Uterus (tissue), 4 donors: ENCODE results near the gene TBC1D5. TPM values are rescaled to one million over a fixed set of nuclear protein-coding genes. Genes with fewer than 3 reads are reported as not detected.

Source experiments
- DNase-seq, 2 donors: peaks; one replicate each; pipeline ENCODE4 v3.0.0-alpha.2; 2019 to 2020
- H3K27ac ChIP-seq, 2 donors: fragments of 200-600 bp; sonication (generic); 1 replicate in 1 of 2; 2 replicates in 1 of 2; pipeline ENCODE4 v1.5.1; 2016 to 2018
- H3K27me3 ChIP-seq, 2 donors: fragments of 200-600 bp; sonication (generic); one replicate each; pipeline ENCODE4 v1.5.1; 2018 to 2019; ENCODE audit warnings: control low read depth in 1 of 2
- H3K36me3 ChIP-seq, 2 donors: fragments of 200-600 bp; sonication (generic); one replicate each; pipeline ENCODE4 v1.5.1; 2019; ENCODE audit warnings: control low read depth in 1 of 2
- H3K4me1 ChIP-seq, 2 donors: fragments of 200-600 bp; sonication (generic); one replicate each; pipeline ENCODE4 v1.5.1; 2018 to 2019; ENCODE audit warnings: control low read depth in 1 of 2
- H3K4me3 ChIP-seq, 2 donors: fragments of 200-600 bp; sonication (generic); 1 replicate in 1 of 2; 2 replicates in 1 of 2; pipeline ENCODE4 v1.5.1; 2018 to 2019; ENCODE audit warnings: mild to moderate bottlenecking in 1 of 2
- H3K9me3 ChIP-seq, 2 donors: fragments of 200-600 bp; sonication (generic); one replicate each; pipeline ENCODE4 v1.5.1; 2019; ENCODE audit warnings: control low read depth in 1 of 2
- POLR2A ChIP-seq, 2 donors: fragments of 450-650 bp; IDR thresholded peaks; one replicate each; pipeline ENCODE4 v1.6.1; 2016; ENCODE audit warnings: antibody characterized with exemption in 2 of 2, mild to moderate bottlenecking in 1 of 2, moderate library complexity in 1 of 2
- intact Hi-C: fragments of 100-400 bp; cut with DNase I; formaldehyde crosslinking; loops from one replicate; pipeline ENCODE4 v1.15.1; 2023; ENCODE audit warnings: low total_unique reads
- total RNA-seq, 4 donors: library from RNA; depleted of rRNA in 3 of 4; stranded (reverse); fragments of >200 nt in 3 of 4; gene quantifications; one replicate each; pipeline versions ENCODE4 v1.1.0 to v1.2.4, GENCODE V29; 2014 to 2023
- TF ChIP-seq, protein P1 (sequence below), 4 experiments: fragments of 200-600 bp in 2 of 4; fragments of 450-650 bp in 2 of 4; sonication (generic) in 2 of 4; IDR thresholded peaks; one replicate each; pipeline ENCODE4 v1.5.1; 2016 to 2019; ENCODE audit warnings: antibody characterized with exemption in 4 of 4, mild to moderate bottlenecking in 2 of 4, moderate library complexity in 1 of 4
- donor health status: DM: yes; HTN: yes; CAD: no.

The TBC1D5 gene
- total RNA-seq, 4 donors from 2014 or later, result 34.6 to 189 (median 75.6) TPM

DNA sequence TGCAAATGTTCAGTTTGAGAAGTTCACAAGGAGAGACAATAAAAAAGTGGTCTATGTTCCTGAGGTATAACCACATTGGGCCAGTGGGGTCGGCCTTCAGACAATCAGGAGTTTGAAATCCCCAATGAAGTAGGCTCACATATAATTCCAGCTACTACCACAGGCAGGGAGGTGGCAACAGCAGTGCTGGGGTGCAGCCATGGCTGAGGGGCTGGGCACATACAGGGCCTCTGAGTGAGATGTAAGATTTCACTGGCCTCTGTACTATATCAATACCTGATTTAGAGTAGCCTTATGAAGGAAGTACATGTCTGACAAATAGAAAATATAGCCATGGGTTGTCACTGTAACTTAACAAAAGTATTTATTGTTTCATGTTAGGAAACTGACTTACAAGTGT is 402.2 kb downstream of the TBC1D5 start:
- Histone ChIP-seq H3K9me3 (no peaks in the 10 kb centered on the region), H3K4me1 (no peaks in the 10 kb centered on the region), H3K4me3 (no peak overlapping the region), H3K27me3 (no peaks in the 10 kb centered on the region), H3K36me3 (no peaks in the 10 kb centered on the region), H3K27ac (no peak overlapping the region)
- DNase-seq, result no peak
- intact Hi-C loops, result no loop called here
- TF ChIP-seq, protein P1, sequence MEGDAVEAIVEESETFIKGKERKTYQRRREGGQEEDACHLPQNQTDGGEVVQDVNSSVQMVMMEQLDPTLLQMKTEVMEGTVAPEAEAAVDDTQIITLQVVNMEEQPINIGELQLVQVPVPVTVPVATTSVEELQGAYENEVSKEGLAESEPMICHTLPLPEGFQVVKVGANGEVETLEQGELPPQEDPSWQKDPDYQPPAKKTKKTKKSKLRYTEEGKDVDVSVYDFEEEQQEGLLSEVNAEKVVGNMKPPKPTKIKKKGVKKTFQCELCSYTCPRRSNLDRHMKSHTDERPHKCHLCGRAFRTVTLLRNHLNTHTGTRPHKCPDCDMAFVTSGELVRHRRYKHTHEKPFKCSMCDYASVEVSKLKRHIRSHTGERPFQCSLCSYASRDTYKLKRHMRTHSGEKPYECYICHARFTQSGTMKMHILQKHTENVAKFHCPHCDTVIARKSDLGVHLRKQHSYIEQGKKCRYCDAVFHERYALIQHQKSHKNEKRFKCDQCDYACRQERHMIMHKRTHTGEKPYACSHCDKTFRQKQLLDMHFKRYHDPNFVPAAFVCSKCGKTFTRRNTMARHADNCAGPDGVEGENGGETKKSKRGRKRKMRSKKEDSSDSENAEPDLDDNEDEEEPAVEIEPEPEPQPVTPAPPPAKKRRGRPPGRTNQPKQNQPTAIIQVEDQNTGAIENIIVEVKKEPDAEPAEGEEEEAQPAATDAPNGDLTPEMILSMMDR (IDR thresholded peaks at IDR 0.05), result no peak
- no peak for TF ChIP-seq POLR2A (IDR thresholded peaks at IDR 0.05)

DNA sequence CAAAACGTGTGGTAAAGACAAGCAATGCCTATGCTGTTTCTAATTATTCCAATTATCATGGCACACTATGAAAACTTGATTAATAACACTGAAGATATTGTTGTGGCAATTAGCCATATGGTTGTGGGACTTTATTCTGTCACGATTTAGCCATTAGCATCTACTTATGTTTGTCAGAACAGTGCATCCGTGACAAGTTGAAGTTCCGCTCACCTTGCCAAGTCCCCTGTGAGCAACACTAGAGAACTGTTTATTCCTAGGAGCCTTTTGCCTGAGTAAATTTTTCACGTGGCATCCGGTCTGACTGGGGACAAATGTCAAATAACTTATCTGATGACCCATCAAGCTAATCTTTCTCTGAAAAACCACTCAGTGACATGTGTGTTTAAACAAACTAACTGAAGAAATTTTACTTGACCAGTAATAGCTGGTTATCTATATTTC is 403.3 kb downstream of the TBC1D5 start:
- H3K36me3 ChIP-seq, result no peaks in the 10 kb centered on the region
- intact Hi-C loops, result no loop called here
- H3K4me3 ChIP-seq, result no peak overlapping the region
- no peaks in the 10 kb centered on the region for H3K9me3 ChIP-seq
- TF ChIP-seq, protein P1 (IDR thresholded peaks at IDR 0.05), result no peak
- TF ChIP-seq POLR2A (IDR thresholded peaks at IDR 0.05), result no peak
- DNase-seq, result no peak
- H3K27me3 ChIP-seq, result no peaks in the 10 kb centered on the region
- H3K4me1 ChIP-seq, result no peaks in the 10 kb centered on the region
- H3K27ac ChIP-seq, result no peak overlapping the region

DNA sequence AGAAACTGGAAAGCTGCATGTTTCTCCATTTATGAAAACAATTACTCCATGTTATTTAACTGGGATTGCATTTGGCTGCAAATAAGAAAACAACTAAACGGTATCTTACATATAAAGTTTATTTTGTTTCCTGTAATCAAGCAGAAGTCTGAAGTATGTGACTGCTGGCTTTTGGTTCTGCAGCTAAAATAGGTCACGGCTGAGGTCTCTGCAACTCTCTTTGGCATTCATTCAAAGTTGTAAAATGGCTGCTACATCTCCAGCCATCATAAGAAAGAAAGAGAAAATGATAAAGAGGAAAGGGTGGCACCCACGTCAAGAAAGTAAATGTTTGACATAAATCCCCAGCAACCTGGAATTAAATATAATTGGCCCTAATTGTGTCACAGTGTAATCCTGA is 406.1 kb downstream of the TBC1D5 start:
- H3K27me3 ChIP-seq, result no peaks in the 10 kb centered on the region
- H3K4me3 ChIP-seq, result no peak overlapping the region
- no peaks in the 10 kb centered on the region for H3K9me3 ChIP-seq
- H3K27ac ChIP-seq, result no peak overlapping the region
- no peaks in the 10 kb centered on the region for H3K4me1 ChIP-seq
- DNase-seq, result no peak
- TF ChIP-seq, protein P1 (IDR thresholded peaks at IDR 0.05), result no peak
- no peak for TF ChIP-seq POLR2A (IDR thresholded peaks at IDR 0.05)
- no peaks in the 10 kb centered on the region for H3K36me3 ChIP-seq
- intact Hi-C loops, result no loop called here

DNA sequence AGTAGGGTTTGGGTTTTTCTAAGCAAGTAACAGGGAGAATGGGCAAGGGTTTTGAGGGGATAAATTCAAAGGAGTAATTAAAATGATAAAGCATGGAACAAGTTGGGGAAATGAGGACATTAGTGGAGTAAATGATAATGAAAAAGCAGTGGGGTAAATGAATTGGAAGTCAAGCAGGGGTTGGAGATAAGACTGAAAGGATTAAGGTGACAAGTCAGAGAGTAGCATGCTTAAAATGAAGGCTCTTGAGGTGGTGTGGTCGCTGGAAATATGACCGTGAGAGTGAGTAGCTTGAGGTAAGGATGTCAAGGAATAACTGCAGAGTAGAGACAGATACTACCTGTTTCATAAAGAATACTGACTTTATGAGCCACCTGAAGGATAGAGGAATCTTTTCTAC is 408.5 kb downstream of the TBC1D5 start:
- no peaks in the 10 kb centered on the region for H3K36me3 ChIP-seq
- no peaks in the 10 kb centered on the region for H3K9me3 ChIP-seq
- TF ChIP-seq POLR2A (IDR thresholded peaks at IDR 0.05), result no peak
- TF ChIP-seq, protein P1 (IDR thresholded peaks at IDR 0.05), result no peak
- intact Hi-C loops, result no loop called here
- no peak for DNase-seq
- H3K4me3 ChIP-seq, result no peak overlapping the region
- no peaks in the 10 kb centered on the region for H3K27me3 ChIP-seq
- no peaks in the 10 kb centered on the region for H3K4me1 ChIP-seq
- no peak overlapping the region for H3K27ac ChIP-seq

DNA sequence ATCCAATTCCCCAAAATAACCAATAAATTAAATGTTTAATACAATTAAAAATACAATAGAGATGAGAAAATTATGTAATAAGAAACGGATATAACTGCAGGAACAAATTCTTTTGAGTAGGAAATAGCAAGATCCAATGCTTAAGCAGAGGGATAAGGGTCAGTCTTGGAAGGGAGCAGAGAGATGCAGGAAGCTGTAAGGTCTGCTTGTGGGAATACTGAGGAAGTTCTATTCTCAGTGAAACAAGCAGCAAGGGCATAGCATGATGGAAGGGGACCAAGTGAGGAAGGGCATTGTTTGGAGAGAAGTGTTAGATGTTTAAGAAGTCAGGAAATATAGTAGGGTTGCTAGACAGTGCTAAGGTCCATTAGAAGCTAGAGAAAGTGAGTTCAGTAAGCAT is 409.0 kb downstream of the TBC1D5 start:
- no peaks in the 10 kb centered on the region for H3K4me1 ChIP-seq
- H3K27ac ChIP-seq, result no peak overlapping the region
- TF ChIP-seq, protein P1 (IDR thresholded peaks at IDR 0.05), result no peak
- no peak for TF ChIP-seq POLR2A (IDR thresholded peaks at IDR 0.05)
- no peaks in the 10 kb centered on the region for H3K27me3 ChIP-seq
- no peak overlapping the region for H3K4me3 ChIP-seq
- intact Hi-C loops, result no loop called here
- H3K9me3 ChIP-seq, result no peaks in the 10 kb centered on the region
- no peak for DNase-seq
- H3K36me3 ChIP-seq, result no peaks in the 10 kb centered on the region
